Measurements from ENCODE around the gene ZNF346.
A peak's percentile ranks its signal among the peaks of the same experiment; 100 is the strongest.

ZNF346 gene

DNA sequence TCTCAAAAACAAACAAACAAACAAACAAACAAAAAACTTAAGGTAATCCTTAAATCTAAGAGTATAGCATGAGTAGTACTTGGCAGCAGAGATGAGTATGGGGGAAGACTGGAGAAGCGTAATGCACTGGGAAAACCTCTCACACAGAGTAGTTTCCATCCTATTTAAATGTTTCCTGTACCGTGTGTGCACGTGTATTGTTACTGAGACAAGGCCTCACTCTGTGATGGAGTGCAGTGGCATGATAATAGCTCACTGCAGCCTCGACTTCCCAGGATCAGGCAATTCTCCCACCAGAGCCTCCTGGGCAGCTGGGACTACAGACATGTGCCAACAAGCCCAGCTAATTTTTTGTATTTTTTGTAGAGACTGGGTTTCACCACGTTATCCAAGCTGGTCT, 18.8 kb upstream of the ZNF346 start:
- TF ChIP-seq, protein P1, sequence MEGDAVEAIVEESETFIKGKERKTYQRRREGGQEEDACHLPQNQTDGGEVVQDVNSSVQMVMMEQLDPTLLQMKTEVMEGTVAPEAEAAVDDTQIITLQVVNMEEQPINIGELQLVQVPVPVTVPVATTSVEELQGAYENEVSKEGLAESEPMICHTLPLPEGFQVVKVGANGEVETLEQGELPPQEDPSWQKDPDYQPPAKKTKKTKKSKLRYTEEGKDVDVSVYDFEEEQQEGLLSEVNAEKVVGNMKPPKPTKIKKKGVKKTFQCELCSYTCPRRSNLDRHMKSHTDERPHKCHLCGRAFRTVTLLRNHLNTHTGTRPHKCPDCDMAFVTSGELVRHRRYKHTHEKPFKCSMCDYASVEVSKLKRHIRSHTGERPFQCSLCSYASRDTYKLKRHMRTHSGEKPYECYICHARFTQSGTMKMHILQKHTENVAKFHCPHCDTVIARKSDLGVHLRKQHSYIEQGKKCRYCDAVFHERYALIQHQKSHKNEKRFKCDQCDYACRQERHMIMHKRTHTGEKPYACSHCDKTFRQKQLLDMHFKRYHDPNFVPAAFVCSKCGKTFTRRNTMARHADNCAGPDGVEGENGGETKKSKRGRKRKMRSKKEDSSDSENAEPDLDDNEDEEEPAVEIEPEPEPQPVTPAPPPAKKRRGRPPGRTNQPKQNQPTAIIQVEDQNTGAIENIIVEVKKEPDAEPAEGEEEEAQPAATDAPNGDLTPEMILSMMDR (conservative IDR thresholded peaks at IDR 0.05) = no peak
- H3K27ac ChIP-seq = no peak overlapping the region

DNA sequence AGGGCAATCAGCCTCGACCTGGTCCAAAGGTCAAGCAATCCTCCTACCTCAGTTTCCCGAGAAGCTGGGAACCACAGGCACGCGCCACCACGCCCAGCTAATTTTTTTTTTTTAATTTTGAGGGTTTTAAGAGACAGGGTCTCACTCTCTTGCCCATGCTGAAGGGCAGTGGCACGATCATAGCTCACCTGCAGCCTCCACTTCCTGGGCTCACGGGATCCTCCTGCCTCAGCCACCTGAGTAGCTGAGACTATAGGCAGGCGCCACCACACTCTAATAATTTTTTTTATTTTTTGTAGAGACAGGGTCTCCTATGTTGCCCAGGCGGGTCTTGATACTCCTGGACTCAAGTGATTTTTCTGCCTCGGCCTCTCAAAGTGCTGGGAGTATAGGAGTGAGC, 17.5 kb upstream of the ZNF346 start:
- TF ChIP-seq, protein P1 (conservative IDR thresholded peaks at IDR 0.05) = no peak
- H3K27ac ChIP-seq = peak overlapping the region; percentile 96

DNA sequence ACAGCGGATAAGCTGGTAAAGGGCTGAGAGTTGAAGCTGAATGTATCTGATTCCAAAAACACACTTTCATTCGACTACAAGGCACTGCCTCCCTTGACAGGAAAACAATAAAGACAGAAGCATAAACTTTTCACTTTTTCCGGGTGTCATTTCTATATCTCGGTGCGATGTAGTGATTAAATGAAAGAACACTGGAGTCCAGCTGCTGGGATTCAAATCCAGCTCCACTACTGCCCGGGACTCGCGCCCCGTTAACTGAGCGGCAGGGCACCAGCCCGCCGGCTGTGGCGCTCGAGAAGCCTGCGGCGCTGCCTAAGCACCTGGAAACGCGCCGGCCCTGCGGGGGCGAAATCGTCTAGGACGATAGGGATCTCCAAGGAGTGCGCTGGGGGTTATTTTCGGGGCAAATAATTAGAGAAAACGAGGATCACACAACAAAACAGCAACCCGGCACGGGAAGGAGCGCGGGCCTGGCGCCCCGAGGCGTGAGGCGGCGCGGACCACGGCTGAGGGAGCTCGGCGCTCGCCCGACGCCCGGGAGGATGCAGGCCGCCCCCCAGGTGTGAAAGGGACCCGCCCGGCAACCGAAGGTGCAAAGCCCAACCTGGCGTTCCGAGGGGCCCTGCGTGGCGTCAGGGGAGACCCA, 16.8 kb upstream of the ZNF346 start:
- TF ChIP-seq, protein P1 (conservative IDR thresholded peaks at IDR 0.05) = peak; percentile 83

DNA sequence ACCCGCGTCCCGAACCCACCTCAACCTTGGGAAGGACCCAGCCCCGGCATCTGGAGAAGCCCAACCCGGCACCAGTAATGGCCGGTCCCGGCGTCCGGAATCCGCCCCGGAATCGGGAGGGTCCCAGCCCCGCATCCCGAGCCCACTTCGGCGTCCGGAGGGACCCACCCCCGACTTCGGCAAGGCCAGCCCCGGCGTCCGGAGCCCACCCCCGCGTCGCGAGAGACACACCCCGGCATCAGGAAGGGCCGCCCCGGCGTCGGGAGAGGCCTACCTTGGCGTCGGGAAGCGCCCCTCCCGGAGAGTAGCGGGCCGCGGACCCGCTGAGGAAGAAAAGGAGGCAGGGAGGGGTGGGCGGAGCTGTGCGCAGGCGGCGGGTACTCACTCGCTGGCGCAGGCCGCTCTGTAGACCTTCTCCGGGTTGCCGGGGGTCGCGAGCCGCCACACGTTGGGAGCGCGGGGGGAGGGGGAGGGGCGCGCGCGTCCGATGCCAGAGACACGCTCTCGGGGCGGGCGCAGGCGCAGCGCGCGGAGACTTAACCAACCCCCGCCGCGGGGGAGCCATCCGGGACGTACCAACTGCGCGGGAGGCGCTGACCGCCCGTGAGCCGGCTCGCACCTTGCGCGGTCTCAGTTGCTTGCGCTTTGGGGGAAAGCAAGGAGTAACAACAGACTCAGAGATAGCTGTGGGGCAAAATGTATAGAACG, 16.1 kb upstream of the ZNF346 start, which contains the start of gene UIMC1:
Gene UIMC1 (minus strand): TSS at position 515 of the 708 bp plus-strand sequence. CDS start 24,164 bp downstream, outside the sequence.
- H3K27ac ChIP-seq = peak within 1 kb of the TSS; percentile 96

More for the DNA sequence above, 16.8 kb upstream of the ZNF346 start:
- peak overlapping the region; percentile 96 for H3K27ac ChIP-seq

DNA sequence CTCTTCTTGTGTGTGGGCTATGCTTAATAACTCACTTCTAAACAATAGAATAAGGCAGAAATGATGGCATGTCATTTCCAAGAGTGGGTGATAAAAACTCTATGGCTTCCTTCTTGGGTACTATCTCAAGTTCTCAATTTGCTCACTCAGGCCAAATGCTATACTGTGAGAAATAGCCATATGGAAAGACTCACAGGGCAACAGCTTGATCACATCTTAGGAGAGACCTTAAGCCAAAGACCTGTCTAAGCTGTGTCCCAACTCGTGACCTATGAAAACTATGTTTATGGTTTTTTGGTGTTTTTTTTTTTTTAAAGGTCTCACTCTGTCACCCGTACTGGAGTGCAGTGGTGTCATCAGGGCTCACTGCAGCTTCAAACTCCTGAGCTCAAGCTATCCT, 13.8 kb upstream of the ZNF346 start:
- TF ChIP-seq, protein P1 (conservative IDR thresholded peaks at IDR 0.05) = no peak
- H3K27ac ChIP-seq = no peak overlapping the region

More for the DNA sequence above, 16.1 kb upstream of the ZNF346 start, which contains the start of gene UIMC1:
- TF ChIP-seq, protein P1 (conservative IDR thresholded peaks at IDR 0.05) = no peak

DNA sequence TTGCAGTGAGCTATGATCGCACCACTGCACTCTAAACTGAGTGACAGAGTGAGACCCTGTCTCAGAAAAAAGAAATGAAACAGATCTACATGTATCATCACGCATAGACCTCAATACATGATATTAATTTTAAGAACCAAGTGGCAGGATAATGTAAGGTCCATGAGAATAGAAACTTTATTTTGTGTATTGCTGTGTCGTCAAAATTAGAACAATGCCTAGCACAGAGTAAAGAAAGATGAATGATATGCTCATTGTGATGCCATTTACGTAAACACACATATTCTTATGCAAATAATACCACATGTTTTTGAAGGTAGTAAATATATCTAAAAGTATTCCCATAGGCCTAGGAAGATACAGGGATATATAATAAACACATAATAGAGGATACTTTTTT, 12.3 kb upstream of the ZNF346 start:
- H3K27ac ChIP-seq = no peak overlapping the region
- TF ChIP-seq, protein P1 (conservative IDR thresholded peaks at IDR 0.05) = no peak

DNA sequence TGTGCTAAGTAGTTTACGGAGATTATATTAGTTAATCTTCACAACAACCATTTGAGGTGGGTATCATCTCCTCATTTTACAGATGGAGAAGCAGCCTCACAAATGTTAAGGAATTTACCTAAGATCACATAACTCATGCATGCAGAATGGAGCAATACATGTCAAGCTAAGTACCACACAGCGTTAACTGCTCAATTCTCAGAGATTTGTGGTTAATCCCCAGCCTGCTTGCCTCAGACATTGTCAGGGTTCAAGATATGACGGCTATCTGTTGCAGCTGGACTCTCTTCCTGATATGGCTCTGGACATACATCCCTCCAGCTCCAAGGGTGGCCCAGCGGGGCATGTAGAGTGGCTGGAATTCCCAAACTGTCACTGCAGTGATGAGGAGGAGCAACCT, 7.3 kb upstream of the ZNF346 start:
- TF ChIP-seq, protein P1 (conservative IDR thresholded peaks at IDR 0.05) = no peak
- H3K27ac ChIP-seq = no peak overlapping the region

Measured in VCaP (cell line).